Upper lobe of left lung (tissue), 6 donors: ENCODE data around the gene CA4. TPM values are rescaled to one million over a fixed set of nuclear protein-coding genes. Genes with fewer than 3 reads are reported as not detected.
"Not testable (repeated sequence)": the region's sequence is repeated elsewhere in the genome, so short reads cannot be mapped to it uniquely, and the experiment has no call there.

Source experiments
- ATAC-seq, 2 donors: fragments of 200-7000 bp; cut with Tn5 transposase; one replicate each; pipeline ENCODE4 v1.9.1; 2022; ENCODE audit warnings: mild to moderate bottlenecking in 2 of 2, moderate library complexity in 2 of 2; ENCODE audit not compliant: low FRiP score in 2 of 2
- DNase-seq, 2 donors: peaks; one replicate each; pipeline ENCODE4 v3.0.0-alpha.2; 2019 to 2020
- H3K27ac ChIP-seq, 4 donors: fragments of 200-600 bp; sonication (generic); one replicate each; pipeline ENCODE4 v1.5.1; 2016 to 2019
- H3K27me3 ChIP-seq, 4 donors: fragments of 200-600 bp; sonication (generic); one replicate each; pipeline ENCODE4 v1.5.1; 2017 to 2019
- H3K36me3 ChIP-seq, 4 donors: fragments of 200-600 bp; sonication (generic); one replicate each; pipeline ENCODE4 v1.5.1; 2016 to 2019
- H3K4me1 ChIP-seq, 4 donors: fragments of 200-600 bp; sonication (generic); one replicate each; pipeline ENCODE4 v1.5.1; 2018 to 2019
- H3K4me3 ChIP-seq, 4 donors: fragments of 200-600 bp; sonication (generic); one replicate each; pipeline ENCODE4 v1.5.1; 2017 to 2019; ENCODE audit warnings: mild to moderate bottlenecking in 2 of 4, moderate library complexity in 1 of 4
- H3K9me3 ChIP-seq, 4 donors: fragments of 200-600 bp; sonication (generic); one replicate each; pipeline ENCODE4 v1.5.1; 2018 to 2019
- CTCF ChIP-seq, 6 experiments: fragments of 450-650 bp in 4 of 6; fragments of 200-600 bp in 2 of 6; sonication (generic) in 2 of 6; IDR thresholded peaks; one replicate each; pipeline ENCODE4 v1.5.1; 2016 to 2019; ENCODE audit warnings: antibody characterized with exemption in 6 of 6
- EP300 ChIP-seq, 4 donors: sonication (generic); formaldehyde crosslinking; IDR thresholded peaks; one replicate each; pipeline ENCODE4 v1.5.1; 2017; ENCODE audit warnings: antibody characterized with exemption in 4 of 4, control low read depth in 2 of 4
- POLR2A ChIP-seq, 4 donors: fragments of 450-650 bp; IDR thresholded peaks; one replicate each; pipeline ENCODE4 v1.5.1; 2016 to 2017; ENCODE audit warnings: antibody characterized with exemption in 4 of 4, mild to moderate bottlenecking in 2 of 4
- POLR2AphosphoS5 ChIP-seq, 2 donors: sonication (generic); formaldehyde crosslinking; IDR thresholded peaks; one replicate each; pipeline ENCODE4 v1.5.1; 2017; ENCODE audit warnings: antibody characterized with exemption in 2 of 2
- WGBS, 2 donors: methylation state at CpG; one replicate each; pipeline ENCODE4 v1.1.5; 2017 to 2018; 5-methylcytosine and 5-hydroxymethylcytosine counted together
- total RNA-seq, 6 donors: library from RNA; depleted of rRNA in 4 of 6; stranded (reverse); fragments of >200 nt in 4 of 6; gene quantifications; one replicate each; pipeline versions ENCODE4 v1.1.0 to v1.2.1, GENCODE V29; 2016 to 2021
- donor health status: DM: no; HTN: no; CAD: no; lungs with moderate emphysema.
- donor health status: DM: no; HTN: yes; CAD: no; lungs with severe emphysema.

Gene CA4
- total RNA-seq, 6 donors from 2014 or later: 7.3 to 102 (median 45.5) TPM

GRCh38 chr17:60110586-60110985 lies 39.2 kb upstream of the CA4 start:
- no peaks in the 10 kb centered on the region for H3K4me1 ChIP-seq

GRCh38 chr17:60111661-60112060 lies 38.1 kb upstream of the CA4 start:
- not testable (repeated sequence) for H3K9me3 ChIP-seq, H3K4me1 ChIP-seq, H3K4me3 ChIP-seq, H3K36me3 ChIP-seq, H3K27me3 ChIP-seq, H3K27ac ChIP-seq, DNase-seq
- 0% methylated on average over 2 to 3 of the region's 5 CpGs for WGBS, 2 donors
- ATAC-seq: peak in 1 of 2 donors; percentile 69
- peak in 2 of 6 experiments; percentile 9 to 20 for TF ChIP-seq CTCF (IDR thresholded peaks at IDR 0.05)

More at GRCh38 chr17:60110586-60110985, 39.2 kb upstream of the CA4 start:
- no peaks in the 10 kb centered on the region for H3K27me3 ChIP-seq
- 58 to 60% methylated on average over 3 of the region's 3 CpGs for WGBS, 2 donors
- H3K4me3 ChIP-seq: no peak overlapping the region
- H3K36me3 ChIP-seq: no peaks in the 10 kb centered on the region
- ATAC-seq: no peak
- no peak overlapping the region for H3K27ac ChIP-seq
- no peaks in the 10 kb centered on the region for H3K9me3 ChIP-seq
- DNase-seq: no peak
- TF ChIP-seq POLR2A (IDR thresholded peaks at IDR 0.05): no peak
- no peak for TF ChIP-seq POLR2AphosphoS5 (IDR thresholded peaks at IDR 0.05)
- no peak for TF ChIP-seq EP300 (IDR thresholded peaks at IDR 0.05)
- no peak for TF ChIP-seq CTCF (IDR thresholded peaks at IDR 0.05)

GRCh38 chr17:60115364-60115763 lies 34.4 kb upstream of the CA4 start:
- H3K4me1 ChIP-seq, H3K9me3 ChIP-seq, DNase-seq, H3K36me3 ChIP-seq, H3K27ac ChIP-seq, H3K4me3 ChIP-seq, H3K27me3 ChIP-seq: not testable (repeated sequence)
- ATAC-seq: peak in 1 of 2 donors; percentile 2
- no CpG with 5 or more reads among the region's 5 CpGs for WGBS, 2 donors

- not testable (repeated sequence) for H3K36me3 ChIP-seq, DNase-seq, H3K27ac ChIP-seq, H3K27me3 ChIP-seq, H3K4me1 ChIP-seq, H3K9me3 ChIP-seq, H3K4me3 ChIP-seq
- WGBS, 2 donors: no CpG with 5 or more reads among the region's 14 CpGs
- ATAC-seq: peak in 1 of 2 donors; percentile 5
Measured at GRCh38 chr17:60116196-60116595, 33.6 kb upstream of the CA4 start.

GRCh38 chr17:60119162-60119561 lies 30.6 kb upstream of the CA4 start:
- H3K27ac ChIP-seq, H3K9me3 ChIP-seq, H3K4me3 ChIP-seq, H3K36me3 ChIP-seq, ATAC-seq, H3K27me3 ChIP-seq, DNase-seq, H3K4me1 ChIP-seq: not testable (repeated sequence)
- no CpG with 5 or more reads among the region's 15 CpGs for WGBS, 2 donors

- not testable (repeated sequence) for H3K27ac ChIP-seq
- peak overlapping the region in 1 of 4 donors; percentile 42 for H3K4me3 ChIP-seq
- no CpG with 5 or more reads among the region's 114 CpGs for WGBS, 2 donors
Measured at GRCh38 chr17:60119807-60120748, 29.7 kb upstream of the CA4 start.

More at GRCh38 chr17:60119807-60120748, 29.7 kb upstream of the CA4 start:
- not testable (repeated sequence) for H3K36me3 ChIP-seq, DNase-seq, H3K4me1 ChIP-seq, H3K9me3 ChIP-seq, H3K27me3 ChIP-seq
- ATAC-seq: peak in 1 of 2 donors; percentile 71
